Measurements from ENCODE around the gene PACSIN2.

The PACSIN2 gene

DNA sequence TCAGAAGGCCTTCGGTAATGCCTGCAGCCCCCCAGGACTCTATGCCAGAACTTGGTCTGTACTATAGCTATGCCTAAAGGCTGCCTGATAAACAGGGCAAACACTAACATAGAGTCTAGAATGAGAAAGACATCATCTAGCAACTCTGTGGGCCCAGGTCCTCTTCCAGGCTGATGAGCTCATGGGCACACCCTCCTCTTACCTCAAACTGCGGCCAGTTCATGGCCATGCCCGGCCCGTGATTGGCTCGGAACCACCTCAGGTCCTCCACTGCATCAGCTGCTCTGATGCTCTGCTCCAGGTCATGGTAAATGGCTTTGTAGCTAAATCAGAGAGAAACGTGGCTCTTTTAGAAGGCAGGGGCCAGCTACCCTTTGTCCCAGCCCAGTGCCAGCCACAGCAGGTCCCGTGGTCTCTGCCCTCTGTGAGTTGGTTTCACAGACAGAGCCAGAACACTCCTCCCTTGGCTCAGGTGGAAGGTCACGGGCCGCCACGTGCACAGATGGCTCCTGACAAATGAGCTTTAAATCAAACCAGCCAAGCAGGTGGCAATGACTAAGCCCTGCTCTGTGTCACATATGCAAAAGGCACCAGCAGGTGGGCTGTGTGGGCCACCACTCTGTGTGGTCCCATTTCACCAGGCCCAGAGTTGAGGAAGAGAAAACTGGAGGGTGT is 132.8 kb downstream of the PACSIN2 start:
- no peak for DNase-seq (ENCODE audit: low read depth in 2 of 2)

DNA sequence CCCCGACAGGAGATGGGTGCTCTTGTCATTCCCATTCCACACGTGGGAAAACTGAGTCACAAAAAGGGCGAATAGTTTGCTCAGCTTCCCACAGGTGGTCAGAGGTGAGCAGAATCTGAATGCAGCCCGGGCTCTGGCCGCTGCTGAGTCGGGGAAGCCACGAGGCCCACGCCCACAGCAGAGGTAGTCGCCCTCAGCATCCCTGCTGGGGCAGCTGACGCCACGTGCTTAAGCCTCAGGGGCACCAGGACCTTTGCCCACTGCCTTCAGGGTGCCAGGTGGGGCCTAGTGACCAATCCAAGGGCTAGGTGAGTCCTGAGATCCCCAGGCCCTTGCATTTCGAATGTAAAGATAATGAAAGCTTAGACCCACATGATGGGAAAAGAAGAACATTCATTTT is 133.7 kb downstream of the PACSIN2 start:
- no peak for DNase-seq (ENCODE audit: low read depth in 2 of 2)

DNA sequence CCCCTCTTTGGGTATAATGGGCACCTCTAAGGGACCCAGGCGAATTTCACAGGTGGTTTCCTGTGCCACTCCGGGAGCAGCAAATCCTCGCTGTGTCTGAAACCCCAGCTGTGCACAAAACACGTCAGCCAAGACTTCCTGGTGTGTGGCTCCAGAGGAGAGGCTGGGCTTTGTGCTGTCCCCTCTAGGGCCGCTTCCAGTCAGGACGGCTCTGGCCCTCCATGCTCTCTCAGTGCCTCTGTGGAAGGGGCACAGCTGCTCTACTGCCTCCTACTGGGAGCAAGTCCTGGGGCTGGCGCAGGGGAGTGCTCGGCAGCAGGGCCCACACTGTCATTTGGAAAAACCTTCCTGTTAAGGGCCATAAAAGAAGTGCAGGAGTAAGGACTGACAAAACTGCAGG is 134.1 kb downstream of the PACSIN2 start:
- no peak for DNase-seq (ENCODE audit: low read depth in 2 of 2)

DNA sequence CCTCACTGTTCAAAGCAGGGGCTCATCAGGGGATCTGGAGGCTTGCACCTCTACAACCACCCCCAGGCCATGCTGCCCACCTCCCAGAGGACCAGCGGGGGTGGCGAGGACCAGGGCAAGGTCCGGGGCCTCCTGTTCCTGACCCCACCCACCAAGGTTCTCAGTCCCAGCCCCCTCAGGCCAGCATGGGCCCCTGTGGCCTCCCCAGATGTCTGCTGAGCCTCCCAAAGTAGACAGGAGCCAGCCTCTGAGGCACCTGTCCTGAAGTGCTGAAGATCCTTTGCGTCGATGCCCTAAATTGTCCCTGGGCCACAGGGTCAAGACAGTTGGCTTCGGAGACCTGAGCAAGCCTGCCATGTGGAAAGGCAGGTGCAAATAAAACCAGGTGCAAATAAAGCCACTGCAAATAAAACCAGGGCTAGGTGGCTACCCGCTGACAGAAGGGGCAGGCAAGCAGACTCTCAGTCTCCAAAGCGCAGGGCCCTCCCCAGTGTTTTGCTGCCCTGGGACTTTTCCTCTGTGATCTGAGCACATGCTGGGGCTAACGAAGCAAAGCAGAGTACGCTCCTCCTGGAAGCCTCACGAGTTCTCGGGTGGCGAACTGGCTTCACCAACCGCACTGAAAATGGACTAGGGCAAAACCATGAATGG is 135.5 kb downstream of the PACSIN2 start:
- DNase-seq (ENCODE audit: low read depth in 2 of 2) = no peak

DNA sequence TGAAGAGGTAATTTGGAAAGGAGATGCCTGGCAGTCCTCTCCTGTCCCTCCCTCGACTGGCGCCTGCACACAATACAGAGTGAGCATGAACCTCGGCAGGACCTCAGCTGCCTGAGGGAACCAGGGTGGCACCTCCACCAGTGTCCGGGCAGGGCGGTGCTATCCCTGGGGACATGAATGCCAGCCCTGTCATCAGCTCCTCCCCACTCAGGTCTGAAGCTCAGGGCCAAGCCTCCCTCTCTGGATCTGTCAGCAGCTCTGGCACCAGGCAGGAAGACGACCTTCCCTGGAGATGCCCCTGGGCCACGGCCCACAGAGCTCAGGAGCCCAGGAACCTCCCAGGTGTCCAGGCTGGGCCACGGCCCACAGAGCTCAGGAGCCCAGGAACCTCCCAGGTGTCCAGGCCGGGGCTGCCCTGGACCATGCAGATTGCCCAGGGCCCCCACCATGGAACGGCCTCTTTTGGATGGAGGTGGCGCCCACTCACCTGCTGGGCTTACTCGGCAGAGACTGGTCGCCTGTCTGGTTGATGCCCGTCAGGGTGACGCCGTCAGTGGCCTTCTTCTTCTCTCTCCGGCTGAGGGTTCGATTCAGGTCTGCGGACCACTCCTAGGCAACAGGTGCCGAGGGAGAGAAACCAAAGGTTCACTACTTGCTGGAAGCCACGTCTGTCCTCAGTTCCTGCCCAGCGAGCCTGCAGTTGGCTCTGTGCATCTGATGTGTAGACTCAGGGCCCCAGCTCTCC is 136.2 kb downstream of the PACSIN2 start:
- DNase-seq (ENCODE audit: low read depth in 2 of 2) = no peak

DNA sequence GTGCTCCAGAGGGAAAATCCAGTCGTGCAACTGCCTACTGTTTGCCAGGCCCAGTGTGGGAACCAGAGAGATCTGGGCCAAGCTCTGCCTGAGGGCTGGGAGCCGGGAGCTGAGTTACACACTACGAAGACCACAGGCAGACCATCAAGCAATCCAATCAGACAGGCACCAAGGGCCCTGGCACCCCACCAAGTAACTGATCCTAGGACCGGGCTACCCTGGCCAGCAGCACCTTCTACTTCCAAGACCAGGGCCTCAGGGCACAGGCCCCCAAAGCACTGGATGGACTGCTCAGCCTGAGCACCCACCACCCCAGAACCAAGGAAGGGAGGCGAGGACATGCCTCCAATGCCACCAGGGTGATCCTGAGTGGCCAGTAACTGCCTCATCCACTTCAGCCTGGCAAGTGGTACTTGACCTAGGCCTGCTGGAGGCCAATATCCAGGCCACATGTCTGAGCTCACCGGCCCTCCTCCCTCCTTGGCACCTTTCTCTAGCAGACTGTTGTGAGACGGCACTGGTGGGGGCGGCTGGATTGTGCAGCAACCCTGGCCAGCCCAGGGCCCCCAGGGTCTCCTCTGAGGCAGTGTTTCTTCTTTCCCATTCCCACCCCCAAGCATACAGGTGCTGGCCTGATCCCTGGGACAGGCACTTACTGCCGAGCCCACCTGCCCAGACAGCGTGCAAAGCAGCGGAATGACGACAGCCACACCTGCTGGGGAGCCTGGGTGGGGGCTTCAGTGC is 137.2 kb downstream of the PACSIN2 start:
- DNase-seq (ENCODE audit: low read depth in 2 of 2) = no peak

DNA sequence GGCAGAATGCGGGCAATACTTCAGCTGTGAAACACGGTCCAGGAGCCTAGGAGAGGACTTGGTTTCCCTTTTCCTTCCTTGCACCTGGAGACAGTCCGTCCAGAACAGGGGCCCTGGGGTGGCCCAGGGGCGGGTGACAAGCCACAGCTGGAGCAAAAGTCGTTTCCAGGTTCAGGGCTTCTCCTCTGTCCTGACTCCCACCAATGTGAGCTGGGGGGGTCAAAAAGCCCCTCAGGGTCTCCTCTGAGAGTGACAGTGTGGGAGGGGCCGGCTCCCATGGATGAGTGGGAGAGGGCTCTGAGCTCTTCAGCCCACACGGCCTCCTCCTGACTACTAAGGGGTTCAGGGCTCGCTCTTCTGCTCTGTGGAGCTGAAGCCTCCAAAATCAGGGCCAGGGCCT is 137.8 kb downstream of the PACSIN2 start:
- no peak for DNase-seq (ENCODE audit: low read depth in 2 of 2)

DNA sequence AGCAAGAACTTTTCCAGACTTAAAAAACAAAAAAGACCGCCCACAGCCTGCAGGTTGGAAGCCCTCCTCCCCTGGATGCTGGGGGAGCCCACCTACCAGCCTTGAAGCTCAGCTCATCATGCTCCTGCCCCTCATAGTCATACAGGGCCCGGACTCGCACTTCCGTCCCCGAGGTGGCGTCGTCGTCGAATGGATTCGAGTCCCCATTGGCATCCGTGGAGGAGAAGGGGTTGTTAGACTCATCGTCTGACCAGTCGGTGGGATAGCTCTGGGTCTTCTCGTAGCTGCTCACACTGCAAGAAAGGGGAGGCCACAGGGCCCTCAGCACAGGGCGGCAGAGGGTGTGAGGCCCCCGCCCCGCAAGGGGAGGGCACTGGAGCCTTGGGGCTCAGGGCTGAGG is 138.9 kb downstream of the PACSIN2 start:
- no peak for DNase-seq (ENCODE audit: low read depth in 2 of 2)

DNA sequence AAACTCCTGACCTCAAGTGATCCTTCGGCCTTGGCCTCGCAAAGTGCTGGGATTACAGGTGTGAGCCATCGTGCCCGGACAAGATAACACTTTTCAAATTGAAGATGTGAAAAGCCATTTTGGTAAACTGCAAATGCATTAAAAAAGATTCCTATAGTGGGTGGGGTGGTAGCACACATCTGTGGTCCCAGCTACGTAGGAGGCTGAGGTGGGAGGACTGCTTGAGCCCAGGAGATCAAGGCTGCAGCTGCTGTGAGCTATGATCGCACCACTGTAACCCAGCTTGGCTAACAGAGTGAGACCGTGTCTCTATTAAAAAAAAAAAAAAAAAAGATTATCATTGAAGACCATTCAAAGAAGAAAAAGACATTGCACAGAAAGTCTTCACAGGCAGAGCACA is 140.9 kb downstream of the PACSIN2 start:
- DNase-seq (ENCODE audit: low read depth in 2 of 2) = no peak

DNA sequence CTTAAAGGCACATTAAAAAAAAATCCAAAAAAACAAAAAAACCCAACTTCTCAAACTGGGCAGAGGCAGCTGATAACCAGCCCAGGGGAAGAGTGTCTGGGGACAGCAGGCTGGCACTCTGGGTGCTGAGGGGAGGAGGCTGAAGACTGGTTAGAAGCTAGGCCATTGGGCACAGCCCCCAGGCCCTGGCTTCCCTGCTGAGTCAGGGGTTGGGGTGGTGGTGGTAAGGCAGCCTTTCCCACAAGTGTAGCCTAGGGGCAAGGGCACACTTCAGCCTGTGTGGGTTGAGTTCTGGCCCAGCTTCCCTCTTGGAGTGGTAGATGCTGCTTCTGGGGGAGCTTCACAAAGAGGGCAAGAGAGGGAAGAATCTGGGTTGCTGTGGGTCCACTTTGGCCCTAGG is 141.6 kb downstream of the PACSIN2 start:
- no peak for DNase-seq (ENCODE audit: low read depth in 2 of 2)

DNA sequence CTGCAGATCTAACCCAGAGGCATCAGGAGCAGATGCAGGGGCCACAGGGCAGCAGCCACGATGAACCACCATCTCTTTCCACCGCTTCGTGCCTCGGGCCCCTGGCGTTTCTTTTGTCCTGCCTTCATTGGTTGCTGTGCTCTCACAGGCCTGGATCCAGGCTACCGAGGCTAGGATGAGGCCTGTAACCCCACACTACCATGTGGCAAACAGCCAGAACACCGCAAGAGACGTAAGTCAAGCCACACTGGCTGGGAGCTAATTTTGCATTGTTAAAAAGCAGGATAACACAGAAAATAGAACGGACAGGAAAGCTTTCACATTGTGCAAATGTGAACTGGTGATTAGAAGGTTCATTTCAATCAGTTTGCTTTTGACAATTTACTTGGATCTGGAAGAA is 142.1 kb downstream of the PACSIN2 start:
- no peak for DNase-seq (ENCODE audit: low read depth in 2 of 2)

DNA sequence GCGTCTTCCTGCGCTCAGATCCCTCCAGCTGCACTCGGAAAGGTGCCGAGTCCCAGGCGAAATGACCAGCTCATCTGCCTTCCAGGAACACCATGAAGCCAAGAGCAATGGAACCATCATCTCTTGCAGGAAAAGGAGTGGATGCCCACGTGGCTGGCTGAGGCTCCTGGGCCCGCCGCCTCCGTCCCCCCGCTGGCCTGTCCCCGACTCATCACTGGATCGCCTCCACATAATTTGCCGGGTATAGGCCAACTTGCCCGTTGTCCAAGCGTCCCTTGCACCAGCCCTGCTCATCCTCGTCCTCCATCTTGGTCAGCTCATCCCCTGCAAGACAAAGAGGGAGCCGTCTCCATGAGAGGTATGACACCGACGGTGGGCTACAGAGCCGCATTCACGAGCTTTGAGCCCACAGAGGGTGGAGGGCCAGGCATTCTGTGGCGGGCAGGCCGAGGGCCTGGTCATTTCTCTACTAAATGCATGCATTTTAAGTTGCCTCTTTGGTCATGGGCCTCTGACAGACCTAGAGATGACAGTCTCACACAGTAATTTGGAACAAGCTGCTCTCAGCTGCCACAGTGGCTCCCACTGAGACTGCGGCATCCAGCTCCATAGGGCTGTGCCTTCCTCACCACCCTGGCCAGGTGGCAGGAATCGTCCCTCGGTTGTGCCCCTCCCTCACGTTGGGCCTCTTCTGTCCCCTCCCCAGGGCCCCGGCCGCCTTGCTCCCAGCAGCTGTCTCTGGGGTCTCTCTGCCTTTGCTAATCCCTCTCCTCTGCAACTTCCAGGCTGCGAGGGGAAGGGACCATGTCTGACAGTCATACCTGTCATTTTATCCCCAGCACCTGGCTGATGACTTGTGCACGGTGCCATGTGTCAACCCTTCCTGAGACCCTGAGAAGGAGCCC is 143.6 kb downstream of the PACSIN2 start:
- DNase-seq (ENCODE audit: low read depth in 2 of 2) = no peak

DNA sequence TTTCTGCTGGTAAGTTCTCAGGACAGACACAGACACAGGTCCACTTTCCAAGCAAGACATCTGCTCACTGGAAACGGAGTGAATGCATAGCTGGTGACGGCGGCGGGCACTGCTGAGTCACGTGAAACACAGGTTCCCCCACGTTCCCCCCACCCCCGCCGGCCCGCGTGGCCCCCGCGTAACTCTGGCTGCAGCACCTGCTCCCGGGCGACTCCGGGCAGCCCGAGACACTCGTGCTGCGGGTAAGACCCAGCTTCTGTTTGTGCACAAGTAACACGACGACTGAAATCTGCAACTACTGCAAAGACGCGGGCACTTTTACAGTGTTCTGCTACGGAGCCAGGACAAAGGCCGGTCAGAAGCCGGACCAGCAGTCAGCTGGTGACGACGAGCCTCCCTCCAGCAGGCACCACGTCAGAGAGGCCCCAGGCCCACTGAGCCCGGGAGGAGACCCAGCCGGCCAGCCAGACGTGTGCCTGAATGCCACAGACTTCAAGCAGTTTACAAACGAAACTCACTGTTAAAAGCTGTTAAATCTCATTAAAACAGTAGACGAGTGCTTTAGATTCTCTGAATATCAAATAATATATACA is 145.0 kb downstream of the PACSIN2 start:
- DNase-seq (ENCODE audit: low read depth in 2 of 2) = no peak

DNA sequence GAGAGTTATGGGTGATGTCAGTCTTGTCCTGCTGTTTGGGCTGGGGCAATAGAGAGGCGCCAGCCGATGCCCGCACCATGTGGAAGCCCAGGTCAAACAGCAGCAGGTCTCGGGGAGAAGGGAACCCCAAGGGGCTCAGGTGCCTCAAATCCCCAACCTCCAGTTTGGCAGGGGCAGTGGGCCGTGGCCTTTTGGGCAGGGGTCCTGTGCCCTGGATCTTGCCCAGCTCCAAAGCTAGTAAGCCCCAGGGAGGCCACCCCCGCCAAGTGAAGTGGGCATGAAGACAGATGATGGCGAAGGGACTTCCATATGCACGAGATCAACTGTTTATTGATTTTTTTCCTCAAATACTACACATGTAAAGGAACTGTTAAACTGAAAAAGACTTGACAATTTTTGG is 145.5 kb downstream of the PACSIN2 start:
- no peak for DNase-seq (ENCODE audit: low read depth in 2 of 2)

DNA sequence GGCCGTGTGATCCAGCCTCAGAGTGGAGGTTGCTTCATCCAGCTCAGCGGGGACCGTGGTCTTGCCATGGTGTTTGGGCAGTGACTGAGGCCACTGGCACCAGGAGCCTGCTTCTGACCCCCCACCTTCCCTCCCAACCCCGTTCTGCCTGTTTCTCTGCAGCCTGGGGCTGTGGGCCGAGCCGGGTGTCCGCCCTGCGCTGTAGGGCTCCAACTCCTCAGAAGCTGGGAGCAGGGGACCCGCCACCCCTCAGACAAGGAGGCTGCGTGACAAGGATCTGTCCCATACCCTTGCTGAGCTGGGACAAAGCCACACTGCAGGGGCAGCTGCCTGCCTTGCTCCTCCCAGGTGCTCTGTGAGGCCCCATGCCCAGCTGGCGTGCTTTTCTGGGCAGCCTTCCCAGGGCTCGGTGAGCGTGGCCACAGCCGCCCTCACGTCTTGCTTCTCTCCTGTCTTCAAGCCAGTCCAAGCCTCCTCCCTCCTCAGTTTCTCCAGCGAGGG is 146.1 kb downstream of the PACSIN2 start:
- DNase-seq (ENCODE audit: low read depth in 2 of 2) = no peak

DNA sequence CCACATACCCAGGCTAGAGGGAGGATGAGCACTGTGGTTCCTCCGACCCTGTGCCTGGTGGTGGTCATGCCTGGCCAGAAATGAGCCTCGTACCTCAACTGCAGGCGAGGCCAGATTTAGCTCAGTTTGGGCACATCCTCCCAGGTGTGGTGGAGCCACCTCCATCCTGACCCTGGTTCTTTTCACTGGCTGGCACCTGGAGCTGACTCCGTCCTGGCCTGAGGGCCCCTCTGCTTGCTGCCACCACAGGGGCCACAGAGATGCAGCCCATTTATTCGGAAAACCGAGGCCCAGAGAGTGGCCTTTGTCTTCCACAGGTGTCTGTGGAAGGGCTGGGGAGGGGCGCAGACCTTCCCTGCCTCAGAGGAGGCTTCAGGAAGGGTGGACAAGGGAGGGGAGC is 148.8 kb downstream of the PACSIN2 start:
- DNase-seq (ENCODE audit: low read depth in 2 of 2) = no peak

DNA sequence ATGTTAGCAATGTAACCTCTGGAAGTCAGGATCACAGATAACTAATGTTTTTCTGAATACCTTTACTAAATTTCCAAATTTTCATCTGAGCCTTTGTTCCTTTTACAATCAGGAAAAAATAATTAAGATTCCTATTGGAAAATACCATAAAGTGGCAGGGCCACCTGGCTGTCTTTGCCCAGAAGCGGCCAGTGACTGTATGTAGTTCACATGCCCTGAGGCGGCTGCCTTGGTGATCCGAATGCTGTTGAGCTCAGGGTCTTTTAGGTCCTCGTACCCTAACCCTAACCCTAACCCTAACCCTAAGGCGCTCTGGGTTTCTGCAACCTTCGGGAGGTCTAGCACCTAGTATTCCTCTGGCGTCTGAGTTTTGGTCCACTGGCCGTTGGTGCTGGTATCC is 149.4 kb downstream of the PACSIN2 start:
- DNase-seq (ENCODE audit: low read depth in 2 of 2) = no peak

DNA sequence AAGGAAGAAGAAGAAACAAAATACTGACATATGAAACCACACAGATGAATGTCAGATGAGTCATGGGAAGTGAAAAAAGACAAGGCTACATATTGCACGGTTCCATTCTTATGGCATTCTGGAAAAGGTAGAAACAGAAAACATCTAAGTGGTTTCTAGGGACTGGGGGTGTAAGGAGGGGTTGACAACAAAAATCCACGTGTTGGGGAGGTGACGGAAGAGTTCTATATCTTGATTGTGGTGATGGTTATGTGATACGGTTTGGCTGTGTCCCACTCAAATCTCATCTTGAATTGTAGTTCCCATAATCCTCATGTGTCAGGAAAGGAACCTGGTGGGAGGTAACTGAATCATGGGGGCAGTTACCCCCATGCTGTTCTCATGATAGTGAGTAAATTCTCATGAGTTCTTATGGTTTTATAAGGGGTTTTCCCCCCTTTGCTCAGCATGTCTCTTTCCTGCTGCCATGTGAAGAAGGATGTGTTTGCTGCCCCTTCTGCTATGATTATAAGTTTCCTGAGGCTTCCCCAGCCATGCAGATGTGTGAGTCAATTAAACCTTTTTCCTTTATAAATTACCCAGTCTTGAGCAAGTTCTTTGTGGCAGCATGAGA is 151.5 kb downstream of the PACSIN2 start:
- DNase-seq (ENCODE audit: low read depth in 2 of 2) = peak in 1 of 2 donors; percentile 50

DNA sequence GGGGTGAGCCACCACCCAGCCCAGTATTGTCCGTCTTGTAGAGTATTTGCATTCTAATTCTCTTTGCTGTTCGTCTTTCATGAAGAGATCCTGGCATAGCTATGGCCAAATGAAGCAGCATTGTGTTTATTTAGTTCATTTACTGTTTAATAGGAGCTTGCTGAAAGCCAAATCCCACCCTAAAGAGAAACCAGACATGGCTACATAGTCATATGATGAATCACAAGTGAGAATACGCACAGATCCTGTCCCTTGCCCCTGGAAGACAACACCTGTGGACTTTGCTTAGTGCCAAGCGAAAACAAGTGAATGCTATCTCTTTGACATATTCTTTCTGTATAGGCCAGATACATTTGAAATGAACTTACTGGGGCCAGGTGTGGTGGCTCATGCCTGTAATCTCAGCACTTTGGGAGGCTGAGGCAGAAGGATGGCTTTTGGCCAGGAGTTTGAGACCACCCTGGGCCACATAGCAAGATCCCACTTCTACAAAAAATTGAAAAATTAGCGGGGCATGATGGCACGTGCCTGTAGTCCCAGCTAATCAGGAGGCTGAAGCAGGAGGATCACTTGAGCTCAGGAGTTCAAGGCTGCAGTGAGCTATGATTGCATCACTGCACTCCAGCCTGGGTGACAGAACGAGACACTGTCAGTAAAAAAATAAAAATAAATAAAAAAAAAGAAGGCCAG is 152.8 kb downstream of the PACSIN2 start:
- DNase-seq (ENCODE audit: low read depth in 2 of 2) = no peak

DNA sequence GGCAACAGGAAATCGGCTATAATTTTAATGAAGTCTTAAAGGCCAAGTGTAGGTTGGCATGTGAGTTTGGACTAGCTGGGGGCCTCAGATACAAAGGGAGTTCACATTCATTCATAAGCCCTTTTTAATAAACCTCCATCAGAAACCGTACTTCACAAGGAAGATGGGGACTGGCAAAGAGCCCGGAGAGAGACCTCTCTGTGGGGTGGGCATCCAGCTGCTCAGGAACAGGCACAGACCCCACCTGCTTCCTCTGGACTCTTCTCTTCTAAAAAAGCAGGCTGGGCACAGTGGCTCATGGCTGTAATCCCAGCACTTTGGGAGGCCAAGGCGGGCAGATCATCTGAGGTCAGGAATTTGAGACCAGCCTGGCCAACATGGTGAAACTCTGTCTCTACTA is 154.0 kb downstream of the PACSIN2 start:
- no peak for DNase-seq (ENCODE audit: low read depth in 2 of 2)
